NT2/D1 (cell line): Measurements from ENCODE around the gene MYO5B.

Experiments
- DNase-seq: peaks from one replicate; pipeline ENCODE4 v3.0.0-alpha.2; 2011; ENCODE audit warnings: low read depth, low spot score
- H3K27me3 ChIP-seq: 2 replicates; pipeline ENCODE4 v1.6.0; 2011; ENCODE audit warnings: mild to moderate bottlenecking; ENCODE audit not compliant: insufficient read length, insufficient read depth
- H3K36me3 ChIP-seq: 2 replicates; pipeline ENCODE4 v1.6.1; 2011; ENCODE audit warnings: mild to moderate bottlenecking, low read length, mixed read lengths; ENCODE audit not compliant: insufficient read depth, insufficient read length
- H3K4me1 ChIP-seq: 2 replicates; pipeline ENCODE4 v1.5.1; 2011; ENCODE audit not compliant: insufficient read depth, insufficient read length
- H3K4me3 ChIP-seq: 2 replicates; pipeline ENCODE4 v1.5.1; 2011; ENCODE audit warnings: low read depth; ENCODE audit not compliant: insufficient read length
- H3K9ac ChIP-seq: 2 replicates; pipeline ENCODE4 v1.6.0; 2011; ENCODE audit warnings: low read depth; ENCODE audit not compliant: insufficient read length
- H3K9me3 ChIP-seq: 2 replicates; pipeline ENCODE4 v1.5.1; 2011; ENCODE audit warnings: mild to moderate bottlenecking, low read length; ENCODE audit not compliant: insufficient read depth
- SUZ12 ChIP-seq: IDR thresholded peaks from 2 replicates; pipeline ENCODE4 v1.6.1; 2011; ENCODE audit not compliant: insufficient read length, insufficient read depth; ENCODE audit errors: extremely low read depth
- YY1 ChIP-seq: IDR thresholded peaks from 2 replicates; pipeline ENCODE4 v1.6.1; 2011; ENCODE audit not compliant: insufficient read length, insufficient read depth
- ZNF274 ChIP-seq: IDR thresholded peaks from 2 replicates; pipeline ENCODE4 v1.6.1; 2011; ENCODE audit warnings: mild to moderate bottlenecking, low read depth, low read length

Gene MYO5B

DNA sequence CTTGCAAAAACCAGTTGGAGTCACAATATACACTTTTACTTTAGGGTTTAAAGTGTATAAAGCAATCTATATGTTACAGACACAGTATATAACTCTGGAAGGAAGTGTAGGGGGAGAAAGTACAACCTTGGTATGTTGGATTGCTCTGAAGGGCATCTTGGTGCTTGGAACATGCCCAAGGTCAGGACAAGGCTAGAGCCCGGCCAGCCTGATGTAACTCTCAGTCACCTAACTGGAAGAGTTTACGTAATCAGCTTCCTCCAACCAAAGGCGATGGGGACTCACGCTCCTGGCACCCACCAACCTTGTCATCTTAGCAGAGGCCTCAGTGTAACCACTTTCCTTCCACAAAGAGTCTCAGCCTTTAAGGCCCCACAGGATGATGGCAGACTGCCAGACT lies 200.5 kb downstream of the MYO5B start:
- no peak overlapping the region for H3K9ac ChIP-seq
- H3K4me1 ChIP-seq, result peaks cover 4% of the 10 kb centered on the region
- no peaks in the 10 kb centered on the region for H3K27me3 ChIP-seq
- H3K9me3 ChIP-seq, result no peaks in the 10 kb centered on the region
- TF ChIP-seq SUZ12 (no peak), YY1 (no peak), ZNF274 (no peak)
- no peak overlapping the region for H3K4me3 ChIP-seq
- H3K36me3 ChIP-seq, result no peaks in the 10 kb centered on the region
- no peak for DNase-seq

DNA sequence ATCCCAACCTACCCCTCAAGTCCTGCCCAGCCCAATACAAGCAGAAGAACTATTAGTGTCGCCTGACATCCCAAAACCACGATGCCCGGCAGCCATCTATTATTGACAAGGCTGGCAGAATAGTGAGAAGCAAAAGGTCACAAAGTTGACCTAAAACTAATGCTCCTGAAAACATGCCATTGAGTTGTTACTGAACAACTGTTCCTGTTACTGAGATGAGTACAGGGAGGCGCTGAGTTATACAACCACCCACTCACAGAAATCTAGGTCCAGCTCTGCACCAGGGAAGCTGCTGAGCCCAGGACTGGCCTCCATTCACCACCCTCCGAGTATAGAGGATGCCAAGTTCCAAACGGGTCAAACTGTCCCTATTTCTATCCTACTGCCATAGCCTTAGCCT lies 201.6 kb downstream of the MYO5B start:
- Histone ChIP-seq H3K9me3 (no peaks in the 10 kb centered on the region), H3K4me1 (peaks cover 7% of the 10 kb centered on the region), H3K27me3 (no peaks in the 10 kb centered on the region), H3K9ac (no peak overlapping the region), H3K36me3 (no peaks in the 10 kb centered on the region), H3K4me3 (no peak overlapping the region)
- TF ChIP-seq SUZ12 (no peak), YY1 (no peak), ZNF274 (no peak)
- no peak for DNase-seq

DNA sequence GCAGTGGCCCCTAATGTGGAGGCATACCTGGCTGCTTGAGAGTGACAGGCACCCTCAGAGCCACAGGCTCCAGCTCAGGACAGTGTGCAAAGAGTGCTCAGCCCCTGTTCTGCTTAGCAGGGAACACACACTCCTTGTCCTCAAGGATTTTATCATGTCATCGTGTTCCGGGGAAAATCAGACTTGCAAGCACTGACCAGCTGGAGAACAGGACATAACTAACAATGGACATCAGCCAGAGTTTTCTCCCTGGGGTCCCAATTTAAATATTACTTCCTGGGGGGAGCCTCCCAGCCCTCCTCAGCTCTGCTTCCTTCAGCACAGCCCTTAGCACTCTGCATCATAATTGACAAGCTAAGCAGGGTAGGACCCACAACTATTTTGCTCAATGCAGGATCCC lies 206.2 kb downstream of the MYO5B start:
- peaks cover 9% of the 10 kb centered on the region for H3K4me1 ChIP-seq
- no peaks in the 10 kb centered on the region for H3K27me3 ChIP-seq
- no peak for DNase-seq
- H3K36me3 ChIP-seq, result no peaks in the 10 kb centered on the region
- TF ChIP-seq YY1 (no peak), ZNF274 (no peak), SUZ12 (no peak)
- no peak overlapping the region for H3K9ac ChIP-seq
- H3K9me3 ChIP-seq, result no peaks in the 10 kb centered on the region
- H3K4me3 ChIP-seq, result no peak overlapping the region

DNA sequence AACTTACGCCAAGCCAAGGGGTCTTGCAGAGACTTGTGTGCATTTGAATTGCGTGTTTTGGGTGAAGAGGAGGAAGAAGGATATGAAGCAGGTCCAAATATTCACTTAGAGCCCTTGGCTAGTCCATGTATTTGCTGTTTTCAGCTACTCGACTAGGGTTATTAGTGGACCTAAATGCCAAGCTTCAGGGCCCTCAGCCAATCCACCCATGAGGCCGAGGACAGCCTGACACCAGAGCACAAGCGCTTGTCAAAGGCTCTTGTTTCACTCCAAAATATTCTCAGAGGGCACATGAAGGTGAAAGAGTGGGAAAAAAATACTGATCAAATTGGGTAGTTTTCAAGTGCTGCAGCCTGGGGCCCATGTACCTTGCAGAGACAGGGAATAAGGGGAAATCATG lies 206.8 kb downstream of the MYO5B start:
- Histone ChIP-seq H3K27me3 (no peaks in the 10 kb centered on the region), H3K9me3 (no peaks in the 10 kb centered on the region), H3K9ac (no peak overlapping the region), H3K4me3 (no peak overlapping the region), H3K36me3 (no peaks in the 10 kb centered on the region), H3K4me1 (peaks cover 9% of the 10 kb centered on the region)
- TF ChIP-seq SUZ12 (no peak), ZNF274 (no peak), YY1 (no peak)
- DNase-seq, result no peak

DNA sequence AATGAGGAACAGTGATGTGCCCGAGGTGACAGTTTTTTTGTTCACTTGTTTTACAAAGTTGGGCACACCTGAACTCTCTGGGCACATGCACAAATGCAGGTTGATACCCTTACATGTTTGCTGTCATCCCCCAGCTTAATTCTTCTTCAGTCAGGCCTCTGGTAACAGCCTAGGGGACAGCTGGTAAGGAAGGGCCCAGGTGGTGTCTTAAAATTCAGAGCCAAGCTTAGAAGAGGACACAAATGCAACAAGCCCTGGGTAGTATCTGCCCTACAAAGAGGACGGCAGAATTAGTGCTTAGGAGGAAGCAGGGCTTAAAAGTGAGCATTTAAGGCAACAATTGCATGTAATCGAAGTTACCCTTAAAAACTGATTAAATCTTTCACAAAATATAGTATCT lies 209.7 kb downstream of the MYO5B start:
- no peak for DNase-seq
- Histone ChIP-seq H3K9ac (no peak overlapping the region), H3K36me3 (no peaks in the 10 kb centered on the region), H3K9me3 (no peaks in the 10 kb centered on the region), H3K4me3 (no peak overlapping the region), H3K27me3 (no peaks in the 10 kb centered on the region), H3K4me1 (peaks cover 9% of the 10 kb centered on the region)
- no peak for TF ChIP-seq SUZ12
- no peak for TF ChIP-seq ZNF274
- no peak for TF ChIP-seq YY1

DNA sequence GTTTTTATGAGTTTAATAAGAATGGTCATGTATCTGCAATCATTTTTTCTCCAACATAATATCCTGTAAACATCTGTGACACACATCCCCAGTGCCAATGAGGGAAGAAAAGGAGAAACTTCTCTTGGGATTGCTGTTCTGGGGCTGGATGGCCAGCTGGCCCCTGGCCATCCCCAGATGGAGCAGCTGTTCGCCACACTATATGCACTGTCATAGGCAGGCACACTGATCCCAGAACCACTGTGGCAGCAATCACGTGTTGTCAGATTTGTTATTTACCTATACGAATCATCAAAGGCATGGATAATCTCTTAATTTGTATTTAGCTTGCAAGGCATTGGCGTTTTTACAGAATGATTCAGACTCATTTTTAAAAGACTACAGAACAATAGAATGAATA lies 214.1 kb downstream of the MYO5B start:
- no peak for DNase-seq
- Histone ChIP-seq H3K9me3 (no peaks in the 10 kb centered on the region), H3K9ac (no peak overlapping the region), H3K27me3 (no peaks in the 10 kb centered on the region), H3K4me1 (peaks cover 2% of the 10 kb centered on the region), H3K4me3 (no peak overlapping the region), H3K36me3 (no peaks in the 10 kb centered on the region)
- TF ChIP-seq SUZ12 (no peak), YY1 (no peak), ZNF274 (no peak)

DNA sequence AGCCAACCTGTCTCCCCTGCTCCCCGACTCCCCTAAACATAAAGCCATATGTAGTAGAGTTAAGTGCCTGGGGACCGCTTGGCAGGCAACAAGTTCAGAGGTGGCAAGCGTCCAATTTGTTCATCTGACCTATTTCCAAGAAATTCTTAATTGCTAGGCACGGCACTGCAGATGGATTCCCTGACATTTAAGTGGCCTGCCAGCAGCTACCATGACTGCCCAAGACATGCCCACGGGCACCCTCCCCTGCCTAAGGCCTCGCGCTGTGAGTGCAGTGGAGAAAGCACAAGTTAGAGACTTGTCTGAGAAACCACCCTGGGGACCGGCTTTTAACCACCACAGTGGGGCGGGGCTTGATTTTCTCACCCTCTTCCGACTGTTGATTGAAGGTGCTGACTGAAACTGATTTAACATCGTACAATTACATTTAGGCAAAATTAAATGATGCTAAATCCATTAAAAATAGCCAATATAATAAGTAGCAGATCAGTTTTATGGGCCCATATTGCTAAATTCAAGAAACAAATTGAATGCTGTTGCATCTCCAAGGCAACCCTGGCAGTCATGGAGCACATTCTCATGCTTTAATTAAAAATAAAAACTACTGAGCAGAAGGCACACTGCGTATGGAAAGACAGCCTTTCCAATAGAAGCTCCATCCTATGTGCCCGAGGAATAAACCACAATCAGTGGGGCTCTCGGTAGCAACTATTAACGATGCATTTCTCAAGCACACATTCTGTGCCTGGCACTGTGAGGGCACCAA lies 218.0 kb downstream of the MYO5B start:
- TF ChIP-seq ZNF274 (no peak), YY1 (no peak), SUZ12 (no peak)
- no peak for DNase-seq

More for the DNA sequence above, 218.0 kb downstream of the MYO5B start:
- H3K4me3 ChIP-seq, result no peak overlapping the region
- H3K9me3 ChIP-seq, result no peaks in the 10 kb centered on the region
- no peaks in the 10 kb centered on the region for H3K36me3 ChIP-seq
- H3K4me1 ChIP-seq, result no peaks in the 10 kb centered on the region
- H3K9ac ChIP-seq, result no peak overlapping the region
- H3K27me3 ChIP-seq, result no peaks in the 10 kb centered on the region
